ENCODE results near the gene CCIN. TPM values are rescaled to one million over a fixed set of nuclear protein-coding genes. Genes with fewer than 3 reads are reported as not detected.
"Not testable (repeated sequence)": the region's sequence is repeated elsewhere in the genome, so short reads cannot be mapped to it uniquely, and the experiment has no call there.

CCIN gene
- total RNA-seq, 6 experiments from 2014 or later, result 0.59 to 2.5 (median 0.73) TPM

- DNase-seq, result no peak
- no peaks in the 10 kb centered on the region; the same call in 1 of the 2 replicates for H3K27me3 Mint-ChIP-seq (ENCODE audit: insufficient read depth)
- TF ChIP-seq CTCF (IDR thresholded peaks at IDR 0.05), result no peak
- H3K9me3 Mint-ChIP-seq, result no peaks in the 10 kb centered on the region
- H3K4me3 Mint-ChIP-seq, result no peak overlapping the region
- H3K4me1 Mint-ChIP-seq (ENCODE audit: low read depth), result no peaks in the 10 kb centered on the region
- H3K36me3 Mint-ChIP-seq (ENCODE audit: low read depth), result peaks cover 4% of the 10 kb centered on the region
- H3K27ac Mint-ChIP-seq, result no peak overlapping the region
Observed at GRCh38 chr9:36174731-36175130, 5.5 kb downstream of the CCIN start.

- not testable (repeated sequence) for H3K27ac Mint-ChIP-seq; DNase-seq; H3K36me3 Mint-ChIP-seq (ENCODE audit: low read depth); H3K27me3 Mint-ChIP-seq (ENCODE audit: insufficient read depth); H3K4me1 Mint-ChIP-seq (ENCODE audit: low read depth); H3K4me3 Mint-ChIP-seq; H3K9me3 Mint-ChIP-seq
Observed at GRCh38 chr9:36175209-36175608, 6.0 kb downstream of the CCIN start.

- not testable (repeated sequence) for H3K27ac Mint-ChIP-seq; H3K4me3 Mint-ChIP-seq; H3K36me3 Mint-ChIP-seq (ENCODE audit: low read depth); H3K4me1 Mint-ChIP-seq (ENCODE audit: low read depth); H3K27me3 Mint-ChIP-seq (ENCODE audit: insufficient read depth); DNase-seq; H3K9me3 Mint-ChIP-seq
Observed at GRCh38 chr9:36176496-36176895, 7.3 kb downstream of the CCIN start.

GRCh38 chr9:36177571-36177970 lies 8.4 kb downstream of the CCIN start:
- H3K36me3 Mint-ChIP-seq (ENCODE audit: low read depth), result 0 out of 2 replicates have a peak, but pooled peaks cover 4% of the 10 kb centered on the region
- no peak overlapping the region for H3K4me3 Mint-ChIP-seq
- H3K27me3 Mint-ChIP-seq (ENCODE audit: insufficient read depth), result no peaks in the 10 kb centered on the region; the same call in 1 of the 2 replicates
- no peak for DNase-seq
- no peaks in the 10 kb centered on the region for H3K4me1 Mint-ChIP-seq (ENCODE audit: low read depth)
- no peaks in the 10 kb centered on the region for H3K9me3 Mint-ChIP-seq
- no peak for TF ChIP-seq CTCF (IDR thresholded peaks at IDR 0.05)
- H3K27ac Mint-ChIP-seq, result no peak overlapping the region

GRCh38 chr9:36180243-36180642 lies 11.1 kb downstream of the CCIN start:
- not testable (repeated sequence) for H3K36me3 Mint-ChIP-seq (ENCODE audit: low read depth); DNase-seq; H3K27ac Mint-ChIP-seq; H3K27me3 Mint-ChIP-seq (ENCODE audit: insufficient read depth); H3K9me3 Mint-ChIP-seq; H3K4me1 Mint-ChIP-seq (ENCODE audit: low read depth); H3K4me3 Mint-ChIP-seq

GRCh38 chr9:36187414-36187813 lies 18.2 kb downstream of the CCIN start:
- peak overlapping the region; percentile 79 for H3K27ac Mint-ChIP-seq
- no peak for TF ChIP-seq CTCF (IDR thresholded peaks at IDR 0.05)
- H3K9me3 Mint-ChIP-seq, result no peaks in the 10 kb centered on the region
- H3K36me3 Mint-ChIP-seq (ENCODE audit: low read depth), result peaks cover 7% of the 10 kb centered on the region
- peak; percentile 83 for DNase-seq
- H3K27me3 Mint-ChIP-seq (ENCODE audit: insufficient read depth), result peaks cover 3% of the 10 kb centered on the region
- no peak overlapping the region for H3K4me3 Mint-ChIP-seq
- H3K4me1 Mint-ChIP-seq (ENCODE audit: low read depth), result peaks cover 44% of the 10 kb centered on the region

- Mint-ChIP-seq H3K27ac (peak overlapping the region; percentile 79), H3K4me3 (no peak overlapping the region), H3K9me3 (no peaks in the 10 kb centered on the region)
Observed at GRCh38 chr9:36188212-36188611, 19.0 kb downstream of the CCIN start.

More at GRCh38 chr9:36188212-36188611, 19.0 kb downstream of the CCIN start:
- Mint-ChIP-seq H3K36me3 (ENCODE audit: low read depth) (peaks cover 7% of the 10 kb centered on the region), H3K27me3 (ENCODE audit: insufficient read depth) (peaks cover 3% of the 10 kb centered on the region), H3K4me1 (ENCODE audit: low read depth) (peaks cover 52% of the 10 kb centered on the region)
- no peak for DNase-seq
- TF ChIP-seq CTCF (IDR thresholded peaks at IDR 0.05), result no peak

Data from HFFc6 (cell line).